ES-I3 (cell line): ENCODE data around the gene ADGRL1.

Experiments
- H3K36me3 ChIP-seq: 2 replicates; pipeline ENCODE4 v1.6.1; 2013; ENCODE audit warnings: mild to moderate bottlenecking, low read length, control low read depth, moderate library complexity; ENCODE audit not compliant: insufficient read depth
- H3K4me1 ChIP-seq: 2 replicates; pipeline ENCODE4 v1.6.1; 2013; ENCODE audit warnings: mild to moderate bottlenecking, control low read depth, low read length; ENCODE audit not compliant: insufficient read depth
- H3K9ac ChIP-seq: 2 replicates; pipeline ENCODE4 v1.6.1; 2013; ENCODE audit warnings: low read depth, mild to moderate bottlenecking, low read length, moderate library complexity
- H3K9me3 ChIP-seq: 2 replicates; pipeline ENCODE4 v1.6.1; 2013; ENCODE audit warnings: mild to moderate bottlenecking, low read length, moderate library complexity; ENCODE audit not compliant: control insufficient read depth, insufficient read depth

Gene ADGRL1

GRCh38 chr19:14102102-14102696 is 103.8 kb downstream of the ADGRL1 start:
- H3K9ac ChIP-seq: no peak overlapping the region
- H3K4me1 ChIP-seq: no peaks in the 10 kb centered on the region
- no peaks in the 10 kb centered on the region for H3K9me3 ChIP-seq
- H3K36me3 ChIP-seq: no peaks in the 10 kb centered on the region; the same call in 1 of the 2 replicates

GRCh38 chr19:14101003-14101545 is 104.9 kb downstream of the ADGRL1 start:
- no peak overlapping the region for H3K9ac ChIP-seq
- no peaks in the 10 kb centered on the region for H3K4me1 ChIP-seq
- H3K9me3 ChIP-seq: no peaks in the 10 kb centered on the region
- H3K36me3 ChIP-seq: no peaks in the 10 kb centered on the region; the same call in 1 of the 2 replicates
